GM23338 (cell line): ENCODE data around the gene TERT. TPM values are rescaled to one million over a fixed set of nuclear protein-coding genes. Genes with fewer than 3 reads are reported as not detected.

Experiments used
- ATAC-seq: fragments of 200-7000 bp; cut with Tn5 transposase; 3 replicates; pipeline ENCODE4 v1.9.1; 2020
- DNase-seq: peaks from one replicate; pipeline ENCODE4 v3.0.0-alpha.2; 2015; ENCODE audit warnings: low spot score
- H2AFZ ChIP-seq: fragments of 200-600 bp; sonication (generic); 2 replicates; pipeline ENCODE4 v1.8.0; 2016; ENCODE audit warnings: antibody characterized with exemption, mild to moderate bottlenecking, moderate library complexity
- H3F3A ChIP-seq: fragments of 200-600 bp; sonication (generic); replicated peaks from 2 replicates; pipeline ENCODE4 v1.8.0; 2017; ENCODE audit warnings: antibody characterized with exemption, mixed run types, low read depth
- H3K27ac ChIP-seq: fragments of 200-600 bp; sonication (generic); 2 replicates; pipeline ENCODE4 v1.6.1; 2016; ENCODE audit warnings: low read depth
- H3K27me3 ChIP-seq: fragments of 200-600 bp; sonication (generic); 2 replicates; pipeline ENCODE4 v1.8.0; 2016; ENCODE audit warnings: mild to moderate bottlenecking, mixed run types, moderate library complexity; ENCODE audit not compliant: insufficient read depth
- H3K36me3 ChIP-seq: fragments of 200-600 bp; sonication (generic); 2 replicates; pipeline ENCODE4 v1.8.0; 2016; ENCODE audit warnings: mild to moderate bottlenecking; ENCODE audit not compliant: insufficient read depth
- H3K4me1 ChIP-seq: fragments of 200-600 bp; sonication (generic); 2 replicates; pipeline ENCODE4 v1.8.0; 2016; ENCODE audit warnings: mild to moderate bottlenecking, moderate library complexity; ENCODE audit not compliant: insufficient read depth
- H3K4me2 ChIP-seq: fragments of 200-600 bp; sonication (generic); 2 replicates; pipeline ENCODE4 v1.7.1; 2017; ENCODE audit warnings: mixed run types
- H3K4me3 ChIP-seq: fragments of 200-600 bp; sonication (generic); 2 replicates; pipeline ENCODE4 v1.6.1; 2016; ENCODE audit warnings: mixed run types
- H3K79me2 ChIP-seq: fragments of 200-600 bp; sonication (generic); replicated peaks from 2 replicates; pipeline ENCODE4 v1.8.0; 2017; ENCODE audit warnings: mild to moderate bottlenecking; ENCODE audit not compliant: insufficient read depth
- H3K9me2 ChIP-seq: fragments of 200-600 bp; sonication (generic); 2 replicates; pipeline ENCODE4 v1.8.0; 2017; ENCODE audit not compliant: insufficient read depth
- H4K20me1 ChIP-seq: fragments of 200-600 bp; sonication (generic); replicated peaks from 2 replicates; pipeline ENCODE4 v1.8.0; 2017; ENCODE audit warnings: mild to moderate bottlenecking; ENCODE audit not compliant: insufficient read depth
- H3K27ac Mint-ChIP-seq: 2 replicates; pipeline ENCODE4 v1.8.0; 2020; ENCODE audit warnings: inconsistent platforms, mild to moderate bottlenecking, moderate library complexity, mixed read lengths
- H3K27me3 Mint-ChIP-seq: 3 replicates; pipeline ENCODE4 v1.8.0; 2022; ENCODE audit warnings: low read depth, mild to moderate bottlenecking, moderate library complexity, mixed read lengths, inconsistent platforms; ENCODE audit not compliant: insufficient read depth, poor library complexity
- H3K36me3 Mint-ChIP-seq: 3 replicates; pipeline ENCODE4 v1.8.0; 2021; ENCODE audit warnings: low read depth, mild to moderate bottlenecking, inconsistent platforms, moderate library complexity, mixed read lengths
- H3K4me1 Mint-ChIP-seq: 3 replicates; pipeline ENCODE4 v1.8.0; 2020; ENCODE audit warnings: mild to moderate bottlenecking, inconsistent platforms, mixed read lengths
- H3K4me3 Mint-ChIP-seq: 3 replicates; pipeline ENCODE4 v1.8.0; 2021; ENCODE audit warnings: moderate library complexity, mild to moderate bottlenecking, inconsistent platforms, mixed read lengths
- H3K9me3 Mint-ChIP-seq: 3 replicates; pipeline ENCODE4 v1.8.0; 2020; ENCODE audit warnings: moderate library complexity, mild to moderate bottlenecking, inconsistent platforms, mixed read lengths
- CREB1 ChIP-seq: fragments of 250-450 bp; sonication (Bioruptor Pico); IDR thresholded peaks from 2 replicates; pipeline ENCODE4 v1.5.0; 2020; ENCODE audit warnings: low read depth, mild to moderate bottlenecking, moderate library complexity
- CTCF ChIP-seq, 2 experiments: fragments of 200-600 bp in 1 of 2; sonication (generic) in 1 of 2; conservative IDR thresholded peaks; 2 replicates each; pipeline versions ENCODE4 v1.5.1 to v1.6.1; 2016 to 2017; ENCODE audit warnings: antibody characterized with exemption in 2 of 2, low read depth in 2 of 2, mild to moderate bottlenecking in 2 of 2, moderate library complexity in 1 of 2
- ETS1 ChIP-seq: IDR thresholded peaks from 2 replicates; pipeline ENCODE4 v1.6.1; 2016; ENCODE audit warnings: antibody characterized with exemption
- EZH2 ChIP-seq: fragments of 200-600 bp; sonication (generic); IDR thresholded peaks from one replicate; pipeline ENCODE4 v1.8.0; 2017; ENCODE audit warnings: antibody characterized with exemption, mild to moderate bottlenecking, low read depth; ENCODE audit not compliant: unreplicated experiment
- EZH2phosphoT487 ChIP-seq: fragments of 200-600 bp; sonication (generic); IDR thresholded peaks from one replicate; pipeline ENCODE4 v1.8.1; 2018; ENCODE audit warnings: antibody characterized with exemption; ENCODE audit not compliant: unreplicated experiment
- JUNB ChIP-seq: IDR thresholded peaks from one replicate; pipeline ENCODE4 v1.6.1; 2016; ENCODE audit warnings: antibody characterized with exemption; ENCODE audit not compliant: unreplicated experiment
- NANOG ChIP-seq: IDR thresholded peaks from 2 replicates; pipeline ENCODE4 v1.6.1; 2016; ENCODE audit warnings: antibody characterized with exemption, borderline replicate concordance
- POLR2AphosphoS5 ChIP-seq: IDR thresholded peaks from 2 replicates; pipeline ENCODE4 v1.6.1; 2016; ENCODE audit warnings: antibody characterized with exemption, low read depth
- REST ChIP-seq: IDR thresholded peaks from one replicate; pipeline ENCODE4 v1.6.1; 2018; ENCODE audit warnings: antibody characterized with exemption; ENCODE audit not compliant: unreplicated experiment
- STAT1 ChIP-seq: IDR thresholded peaks from one replicate; pipeline ENCODE4 v1.6.1; 2016; ENCODE audit warnings: antibody characterized with exemption; ENCODE audit not compliant: unreplicated experiment
- ZNF114 ChIP-seq: fragments of 250-450 bp; sonication (Bioruptor Pico); IDR thresholded peaks from 2 replicates; pipeline ENCODE4 v1.5.0; 2020; ENCODE audit warnings: mild to moderate bottlenecking, moderate library complexity
- ZNF331 ChIP-seq: fragments of 250-450 bp; sonication (Bioruptor Pico); IDR thresholded peaks from 2 replicates; pipeline ENCODE4 v1.5.0; 2020; ENCODE audit warnings: low read depth, mild to moderate bottlenecking, moderate library complexity
- ZNF462 ChIP-seq: fragments of 250-450 bp; sonication (Bioruptor Pico); IDR thresholded peaks from 2 replicates; pipeline ENCODE4 v1.5.0; 2020; ENCODE audit warnings: mild to moderate bottlenecking, moderate library complexity
- polyA plus RNA-seq: library from polyadenylated mRNA; unstranded; fragments of >200 nt; fragmentation: Nextera tagmentation; extraction: Ambion mirVana; gene quantifications from 2 replicates; pipeline ENCODE4 v1.2.1, GENCODE V29; 2016
- total RNA-seq: library from RNA; depleted of rRNA; stranded (reverse); fragments of >200 nt; shearing (Covaris generic); gene quantifications from 2 replicates; pipeline ENCODE4 v1.2.3, GENCODE V29; 2014

TERT gene
- total and polyA plus RNA-seq, 2 experiments from 2014 or later: 9.8 to 46.4 TPM

GRCh38 chr5:1294206-1294834 lies 548 bp downstream of the TERT start:
- no peak overlapping the region for H3K27ac Mint-ChIP-seq
- TF ChIP-seq EZH2 (no peak), CREB1 (CRISPR knock-in tag) (no peak), EZH2phosphoT487 (no peak), STAT1 (no peak), CTCF (conservative IDR thresholded peaks at IDR 0.05; ENCODE audit: low read depth in 2 of 2) (no peak), NANOG (no peak), ETS1 (no peak), ZNF331 (no peak), ZNF462 (CRISPR knock-in tag) (no peak), JUNB (no peak), POLR2AphosphoS5 (no peak), ZNF114 (CRISPR knock-in tag) (no peak), REST (no peak)

More at GRCh38 chr5:1294206-1294834, 548 bp downstream of the TERT start:
- peak overlapping the region; percentile 66 for H3K4me3 ChIP-seq
- no peak overlapping the region for H3K27ac ChIP-seq
- Mint-ChIP-seq H3K36me3 (peaks cover 9% of the 10 kb centered on the region; the same call in 1 of the 3 replicates), H3K4me3 (peak overlapping the region; percentile 55; the same call in 2 of the 3 replicates), H3K27me3 (peaks cover 11% of the 10 kb centered on the region), H3K4me1 (peaks cover 5% of the 10 kb centered on the region; the same call in 2 of the 3 replicates), H3K9me3 (no peaks in the 10 kb centered on the region)
- peak overlapping the region; percentile 76 for H3K4me2 ChIP-seq
- peaks cover 18% of the 10 kb centered on the region for H3K79me2 ChIP-seq
- no peaks in the 10 kb centered on the region for H3K9me2 ChIP-seq
- DNase-seq (peak; percentile 72), ATAC-seq (peak; percentile 50)
- H3F3A ChIP-seq: 0 out of 2 replicates have a peak, but pooled peaks cover 3% of the 10 kb centered on the region
- no peaks in the 10 kb centered on the region; the same call in 1 of the 2 replicates for H3K36me3 ChIP-seq
- H2AFZ ChIP-seq: no peak overlapping the region
- H3K4me1 ChIP-seq: peaks cover 5% of the 10 kb centered on the region; the same call in 1 of the 2 replicates
- peaks cover 9% of the 10 kb centered on the region for H3K27me3 ChIP-seq
- H4K20me1 ChIP-seq: no peaks in the 10 kb centered on the region; the same call in 1 of the 2 replicates
